ENCODE measurements around the gene ZCCHC9. TPM values are rescaled to one million over a fixed set of nuclear protein-coding genes. Genes with fewer than 3 reads are reported as not detected.

Gene ZCCHC9
- polyA plus RNA-seq, 1 donor (not counting 4 experiments of a cell fraction or from before 2014, with no cell fraction given), result 24.1 TPM

- no peaks in the 10 kb centered on the region for H3K9me3 ChIP-seq (ENCODE audit: control insufficient read depth, low read depth, low read length)
- no peaks in the 10 kb centered on the region for H3K27me3 ChIP-seq (ENCODE audit: control insufficient read depth, extremely low read depth, insufficient read depth, low read length)
- no peaks in the 10 kb centered on the region for H4K20me1 ChIP-seq (ENCODE audit: control insufficient read depth, extremely low read depth, insufficient read depth, low read length)
- H3K9me1 ChIP-seq (ENCODE audit: control insufficient read depth, extremely low read depth, insufficient read depth, low read length), result no peaks in the 10 kb centered on the region
- no peaks in the 10 kb centered on the region for H3K4me1 ChIP-seq (ENCODE audit: control insufficient read depth, extremely low read depth, insufficient read depth, low read length)
- no peak for TF ChIP-seq CTCF (optimal IDR thresholded peaks at IDR 0.05 in 1 of 3, IDR thresholded peaks at IDR 0.05 in 1 of 3, conservative IDR thresholded peaks at IDR 0.05 in 1 of 3; ENCODE audit: extremely low read depth in 1 of 3, insufficient read depth in 2 of 3, low read length in 3 of 3)
- TF ChIP-seq EZH2 (IDR thresholded peaks at IDR 0.05; ENCODE audit: low read length), result no peak
- no peak overlapping the region for H3K4me3 ChIP-seq (ENCODE audit: control insufficient read depth in 2 of 3, extremely low read depth in 1 of 3, insufficient read depth in 2 of 3, low read depth in 1 of 3, low read length in 3 of 3)
- H3K79me2 ChIP-seq (ENCODE audit: control insufficient read depth, insufficient read depth, low read length), result no peaks in the 10 kb centered on the region
- DNase-seq (ENCODE audit: low read depth, low spot score) (no peak), FAIRE-seq (no peak)
- dilution Hi-C loops (cut with MboI; ENCODE audit: extremely low pct_ligation_motif_present, low sequenced_read_pairs), result no loop called here
- no peak overlapping the region for H3K4me2 ChIP-seq (ENCODE audit: control insufficient read depth, extremely low read depth, insufficient read depth, low read depth, low read length)
- H3K27ac ChIP-seq (ENCODE audit: control insufficient read depth, insufficient read depth, low read length), result no peak overlapping the region
- H2AFZ ChIP-seq (ENCODE audit: control insufficient read depth, low read length), result no peak overlapping the region
- no peaks in the 10 kb centered on the region for H3K36me3 ChIP-seq (ENCODE audit: control insufficient read depth in 2 of 2, extremely low read depth in 1 of 2, insufficient read depth in 2 of 2, low read length in 2 of 2)
- no peak overlapping the region for H3K9ac ChIP-seq (ENCODE audit: control insufficient read depth, extremely low read depth, insufficient read depth, low read length)
These were observed 25.2 kb downstream of the ZCCHC9 start for GRCh38 chr5:81326554-81326953.

- Histone ChIP-seq H3K4me2 (ENCODE audit: control insufficient read depth, extremely low read depth, insufficient read depth, low read depth, low read length) (peak overlapping the region; percentile 34), H3K9ac (ENCODE audit: control insufficient read depth, extremely low read depth, insufficient read depth, low read length) (no peak overlapping the region), H2AFZ (ENCODE audit: control insufficient read depth, low read length) (peak overlapping the region; percentile 32), H3K27me3 (ENCODE audit: control insufficient read depth, extremely low read depth, insufficient read depth, low read length) (no peaks in the 10 kb centered on the region), H3K4me3 (ENCODE audit: control insufficient read depth in 2 of 3, extremely low read depth in 1 of 3, insufficient read depth in 2 of 3, low read depth in 1 of 3, low read length in 3 of 3) (no peak overlapping the region), H3K27ac (ENCODE audit: control insufficient read depth, insufficient read depth, low read length) (no peak overlapping the region), H3K36me3 (ENCODE audit: control insufficient read depth in 2 of 2, extremely low read depth in 1 of 2, insufficient read depth in 2 of 2, low read length in 2 of 2) (no peaks in the 10 kb centered on the region), H3K9me1 (ENCODE audit: control insufficient read depth, extremely low read depth, insufficient read depth, low read length) (no peaks in the 10 kb centered on the region), H3K79me2 (ENCODE audit: control insufficient read depth, insufficient read depth, low read length) (no peaks in the 10 kb centered on the region), H3K4me1 (ENCODE audit: control insufficient read depth, extremely low read depth, insufficient read depth, low read length) (no peaks in the 10 kb centered on the region), H4K20me1 (ENCODE audit: control insufficient read depth, extremely low read depth, insufficient read depth, low read length) (no peaks in the 10 kb centered on the region), H3K9me3 (ENCODE audit: control insufficient read depth, low read depth, low read length) (no peaks in the 10 kb centered on the region)
- dilution Hi-C loops (cut with MboI; ENCODE audit: extremely low pct_ligation_motif_present, low sequenced_read_pairs), result no loop called here
- DNase-seq (ENCODE audit: low read depth, low spot score) (no peak), FAIRE-seq (no peak)
- TF ChIP-seq EZH2 (IDR thresholded peaks at IDR 0.05; ENCODE audit: low read length) (no peak), CTCF (optimal IDR thresholded peaks at IDR 0.05 in 1 of 3, IDR thresholded peaks at IDR 0.05 in 1 of 3, conservative IDR thresholded peaks at IDR 0.05 in 1 of 3; ENCODE audit: extremely low read depth in 1 of 3, insufficient read depth in 2 of 3, low read length in 3 of 3) (no peak)
These were observed 33.1 kb downstream of the ZCCHC9 start for GRCh38 chr5:81334304-81335061.
